Endodermal cell (in vitro differentiated cells): Measurements from ENCODE around the gene MTSS2. TPM values are rescaled to one million over a fixed set of nuclear protein-coding genes. Genes with fewer than 3 reads are reported as not detected.

Experiments used
- DNase-seq: peaks from one replicate; pipeline ENCODE4 v3.0.0-alpha.2; 2017
- H3K27ac ChIP-seq: 2 replicates; pipeline ENCODE4 v1.5.1; 2013; ENCODE audit warnings: mild to moderate bottlenecking, low read depth, low read length, moderate library complexity
- H3K27me3 ChIP-seq: 2 replicates; pipeline ENCODE4 v1.6.1; 2013; ENCODE audit warnings: mild to moderate bottlenecking, low read length, moderate library complexity; ENCODE audit not compliant: insufficient read depth, control insufficient read depth, poor library complexity, severe bottlenecking
- H3K36me3 ChIP-seq: 2 replicates; pipeline ENCODE4 v1.7.0; 2013; ENCODE audit warnings: mild to moderate bottlenecking, low read length, moderate library complexity; ENCODE audit not compliant: control insufficient read depth, insufficient read depth
- H3K4me1 ChIP-seq: one replicate; pipeline ENCODE4 v1.7.0; 2013; ENCODE audit warnings: low read length; ENCODE audit not compliant: control insufficient read depth, insufficient read depth
- H3K4me3 ChIP-seq: 2 replicates; pipeline ENCODE4 v1.5.1; 2013; ENCODE audit warnings: mild to moderate bottlenecking, low read length, moderate library complexity
- H3K9ac ChIP-seq: 2 replicates; pipeline ENCODE4 v1.6.1; 2013; ENCODE audit warnings: mild to moderate bottlenecking, low read length, moderate library complexity; ENCODE audit not compliant: poor library complexity, severe bottlenecking; ENCODE audit errors: extremely low read depth
- H3K9me3 ChIP-seq: 2 replicates; pipeline ENCODE4 v1.6.1; 2013; ENCODE audit warnings: mild to moderate bottlenecking, low read length, moderate library complexity; ENCODE audit not compliant: control insufficient read depth
- H3K27ac Mint-ChIP-seq: 2 replicates; pipeline ENCODE4 v1.8.0; 2020; ENCODE audit warnings: mixed read lengths
- H3K27me3 Mint-ChIP-seq: 2 replicates; pipeline ENCODE4 v1.8.0; 2021; ENCODE audit warnings: mild to moderate bottlenecking, mixed read lengths; ENCODE audit not compliant: insufficient read depth
- H3K36me3 Mint-ChIP-seq: 2 replicates; pipeline ENCODE4 v1.8.0; 2020; ENCODE audit warnings: low read depth, mixed read lengths
- H3K4me1 Mint-ChIP-seq: 2 replicates; pipeline ENCODE4 v1.8.0; 2020; ENCODE audit warnings: mixed read lengths
- H3K4me3 Mint-ChIP-seq: 2 replicates; pipeline ENCODE4 v1.8.0; 2020; ENCODE audit warnings: mild to moderate bottlenecking, moderate library complexity, mixed read lengths
- H3K9me3 Mint-ChIP-seq: 2 replicates; pipeline ENCODE4 v1.8.0; 2020; ENCODE audit warnings: mild to moderate bottlenecking, mixed read lengths
- WGBS, 2 experiments: methylation state at CpG; one replicate each; pipeline versions ENCODE4 v1.1.5 to v1.1.7; 2013; ENCODE audit warnings: missing lambda C conversion rate in 2 of 2, mixed read lengths in 1 of 2; ENCODE audit not compliant: insufficient coverage in 1 of 2, insufficient read length in 1 of 2; 5-methylcytosine and 5-hydroxymethylcytosine counted together
- total RNA-seq, 2 donors: library from RNA; stranded (reverse); fragmentation: NEBNext Ultra II Directional in 1 of 2; extraction: Animal tissue kit (Norgen Biotek cat#: 25700) in 1 of 2; gene quantifications; 2 replicates in 1 of 2; 3 replicates in 1 of 2; pipeline ENCODE4 v1.2.1, GENCODE V29; 2021
- TF ChIP-seq, protein P1 (sequence below): fragments of 200-600 bp; sonication (generic); conservative IDR thresholded peaks from 2 replicates; pipeline ENCODE4 v1.5.0; 2021; ENCODE audit warnings: antibody characterized with exemption, mild to moderate bottlenecking

Gene MTSS2
- total RNA-seq, 2 donors from 2014 or later: 23.4 to 24.0 TPM

DNA sequence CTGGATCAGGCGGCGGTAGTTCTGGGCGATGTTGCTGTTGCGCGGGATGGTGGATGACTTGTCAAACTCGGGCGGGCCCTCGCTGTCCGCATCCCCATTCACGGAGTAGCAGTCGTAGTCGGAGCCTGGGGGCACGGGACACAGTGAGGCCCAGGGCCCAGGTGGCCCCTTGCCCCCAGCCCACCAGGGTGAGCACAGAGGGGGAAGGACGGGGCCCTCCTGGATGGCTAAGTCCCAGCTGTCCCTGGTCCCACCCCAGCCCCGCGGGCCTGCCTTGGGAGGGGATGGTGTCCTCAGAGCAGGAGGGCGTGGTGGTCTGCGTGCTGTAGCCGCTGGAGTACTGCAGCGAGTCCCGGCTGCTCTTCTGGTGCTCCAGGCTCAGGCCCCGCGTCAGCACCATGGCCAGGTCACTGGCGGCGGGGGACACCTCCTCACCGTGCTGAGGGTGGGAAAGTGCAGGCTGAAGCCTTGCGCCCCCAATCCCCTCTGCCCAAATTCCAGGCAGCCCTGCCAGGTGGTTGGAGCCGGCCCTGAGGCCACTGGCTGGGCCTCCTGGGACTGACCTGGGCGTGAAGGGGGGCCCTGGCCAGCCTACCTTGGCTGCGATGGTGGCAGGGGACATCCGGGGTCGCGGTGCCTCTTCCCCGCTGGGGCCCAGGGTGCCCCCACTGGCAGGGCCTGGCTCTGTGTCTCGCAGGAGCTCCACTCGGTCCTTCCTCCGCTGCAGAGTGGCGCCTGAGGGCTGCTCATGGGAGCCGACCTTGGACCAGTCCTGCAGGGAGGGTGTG, 21.3 kb downstream of the MTSS2 start:
- Histone ChIP-seq H3K4me1 (no peaks in the 10 kb centered on the region), H3K4me3 (no peak overlapping the region), H3K9me3 (peaks cover 12% of the 10 kb centered on the region), H3K36me3 (peaks cover 31% of the 10 kb centered on the region), H3K27me3 (no peaks in the 10 kb centered on the region), H3K27ac (no peak overlapping the region), H3K9ac (no peak overlapping the region)
- no peak overlapping the region for H3K4me3 Mint-ChIP-seq
- no peaks in the 10 kb centered on the region for H3K27me3 Mint-ChIP-seq
- WGBS, 2 experiments: 88 to 95% methylated on average over 23 to 39 of the region's 39 CpGs
- DNase-seq: peak; percentile 57
- H3K27ac Mint-ChIP-seq: no peak overlapping the region
- TF ChIP-seq, protein P1, sequence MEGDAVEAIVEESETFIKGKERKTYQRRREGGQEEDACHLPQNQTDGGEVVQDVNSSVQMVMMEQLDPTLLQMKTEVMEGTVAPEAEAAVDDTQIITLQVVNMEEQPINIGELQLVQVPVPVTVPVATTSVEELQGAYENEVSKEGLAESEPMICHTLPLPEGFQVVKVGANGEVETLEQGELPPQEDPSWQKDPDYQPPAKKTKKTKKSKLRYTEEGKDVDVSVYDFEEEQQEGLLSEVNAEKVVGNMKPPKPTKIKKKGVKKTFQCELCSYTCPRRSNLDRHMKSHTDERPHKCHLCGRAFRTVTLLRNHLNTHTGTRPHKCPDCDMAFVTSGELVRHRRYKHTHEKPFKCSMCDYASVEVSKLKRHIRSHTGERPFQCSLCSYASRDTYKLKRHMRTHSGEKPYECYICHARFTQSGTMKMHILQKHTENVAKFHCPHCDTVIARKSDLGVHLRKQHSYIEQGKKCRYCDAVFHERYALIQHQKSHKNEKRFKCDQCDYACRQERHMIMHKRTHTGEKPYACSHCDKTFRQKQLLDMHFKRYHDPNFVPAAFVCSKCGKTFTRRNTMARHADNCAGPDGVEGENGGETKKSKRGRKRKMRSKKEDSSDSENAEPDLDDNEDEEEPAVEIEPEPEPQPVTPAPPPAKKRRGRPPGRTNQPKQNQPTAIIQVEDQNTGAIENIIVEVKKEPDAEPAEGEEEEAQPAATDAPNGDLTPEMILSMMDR: no peak
- no peaks in the 10 kb centered on the region for H3K4me1 Mint-ChIP-seq
- peaks cover 19% of the 10 kb centered on the region for H3K9me3 Mint-ChIP-seq
- peaks cover 38% of the 10 kb centered on the region for H3K36me3 Mint-ChIP-seq

DNA sequence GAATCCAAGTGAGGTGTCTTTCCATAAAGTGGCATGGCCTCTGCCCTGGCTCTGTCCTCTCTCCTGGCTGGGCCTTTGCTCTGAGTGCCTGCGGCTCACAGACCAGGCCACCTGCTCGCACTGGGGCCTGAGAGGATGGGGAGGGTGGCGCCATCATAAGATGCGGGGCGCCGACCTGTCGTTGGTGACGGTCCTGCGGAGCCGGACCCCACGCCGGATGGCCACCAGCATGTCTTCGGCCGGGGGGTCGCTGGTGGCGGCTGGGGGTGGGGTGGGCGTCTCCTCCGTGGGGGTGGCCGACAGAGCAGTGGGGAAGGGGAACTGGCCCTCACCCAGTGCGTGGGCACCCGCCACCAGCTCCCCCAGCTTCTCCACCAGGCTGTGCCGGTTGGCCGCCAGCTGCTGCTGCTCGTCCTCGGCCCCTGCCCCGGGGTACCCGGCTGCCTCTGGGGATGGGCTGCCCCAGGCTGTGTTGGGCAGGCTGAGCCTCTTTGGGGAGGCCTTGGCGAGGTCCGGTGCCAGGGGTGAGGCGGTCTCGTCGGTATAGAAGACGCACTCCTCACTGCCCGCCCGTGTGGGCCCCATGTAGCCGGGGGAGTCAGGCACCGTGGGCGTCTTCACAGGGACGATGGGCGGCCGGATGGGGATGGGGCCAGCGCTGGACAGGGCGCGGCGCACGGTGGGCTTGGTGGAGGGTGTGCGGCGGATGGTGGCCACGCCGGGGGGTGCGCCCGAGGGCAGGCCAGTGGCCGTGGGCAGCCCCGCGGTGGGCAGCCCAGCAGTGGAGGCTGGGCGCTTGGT, 22.1 kb downstream of the MTSS2 start:
- H3K27ac Mint-ChIP-seq: no peak overlapping the region
- Histone ChIP-seq H3K9me3 (peaks cover 4% of the 10 kb centered on the region), H3K9ac (no peak overlapping the region), H3K27me3 (no peaks in the 10 kb centered on the region), H3K36me3 (peaks cover 23% of the 10 kb centered on the region), H3K27ac (no peak overlapping the region), H3K4me3 (no peak overlapping the region), H3K4me1 (no peaks in the 10 kb centered on the region)
- no peak overlapping the region for H3K4me3 Mint-ChIP-seq
- no peak for DNase-seq
- H3K36me3 Mint-ChIP-seq: peaks cover 30% of the 10 kb centered on the region
- H3K9me3 Mint-ChIP-seq: peaks cover 11% of the 10 kb centered on the region
- no peaks in the 10 kb centered on the region for H3K4me1 Mint-ChIP-seq
- 95 to 97% methylated on average over 36 to 56 of the region's 56 CpGs for WGBS, 2 experiments
- no peaks in the 10 kb centered on the region for H3K27me3 Mint-ChIP-seq
- TF ChIP-seq, protein P1: no peak

DNA sequence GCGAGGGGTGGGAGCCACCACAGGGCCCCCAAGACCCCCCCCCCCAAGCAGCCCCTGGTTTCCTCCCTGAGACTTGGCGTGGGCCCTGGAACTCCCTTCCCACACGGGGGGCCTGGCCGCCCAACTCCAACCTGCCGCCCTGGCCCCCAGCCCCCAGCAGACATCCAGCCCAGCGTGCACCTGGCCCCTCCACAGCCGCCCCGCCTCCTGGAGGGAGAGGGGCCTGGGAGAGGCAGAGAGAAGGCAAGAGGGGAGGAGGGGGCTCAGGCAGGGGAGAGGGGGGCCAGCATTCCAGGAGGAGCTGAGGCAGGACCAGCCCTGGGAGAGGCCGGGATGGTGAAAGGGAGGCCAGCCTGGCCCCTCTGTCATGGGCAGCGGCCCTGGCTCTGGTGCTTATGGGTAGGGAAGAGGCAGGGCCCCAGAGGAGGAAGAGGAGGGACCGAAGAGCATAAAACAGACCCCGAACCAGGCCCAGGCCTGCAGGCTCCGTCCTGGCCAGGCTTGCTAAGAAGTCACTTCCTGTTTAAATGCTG, 22.8 kb downstream of the MTSS2 start:
- DNase-seq: no peak
- Histone ChIP-seq H3K36me3 (peaks cover 16% of the 10 kb centered on the region), H3K27ac (no peak overlapping the region), H3K27me3 (no peaks in the 10 kb centered on the region), H3K4me3 (no peak overlapping the region), H3K9ac (no peak overlapping the region), H3K4me1 (no peaks in the 10 kb centered on the region), H3K9me3 (no peaks in the 10 kb centered on the region)
- Mint-ChIP-seq H3K36me3 (peaks cover 24% of the 10 kb centered on the region), H3K27ac (no peak overlapping the region), H3K4me3 (no peak overlapping the region), H3K9me3 (peaks cover 6% of the 10 kb centered on the region), H3K4me1 (no peaks in the 10 kb centered on the region), H3K27me3 (no peaks in the 10 kb centered on the region)
- 95 to 100% methylated on average over 5 to 13 of the region's 13 CpGs for WGBS, 2 experiments
- TF ChIP-seq, protein P1: no peak
